Aorta (tissue), 5 donors: ENCODE measurements around the gene ARID1B. TPM values are rescaled to one million over a fixed set of nuclear protein-coding genes. Genes with fewer than 3 reads are reported as not detected.

Source experiments
- ATAC-seq: fragments of 200-7000 bp; cut with Tn5 transposase; one replicate; pipeline ENCODE4 v1.9.1; 2022; ENCODE audit warnings: moderate library complexity; ENCODE audit not compliant: low FRiP score
- DNase-seq, 2 donors: peaks; one replicate each; pipeline ENCODE4 v3.0.0-alpha.2; 2020
- H3K27ac ChIP-seq, 2 donors: one replicate each; pipeline ENCODE4 v1.5.1; 2013; ENCODE audit warnings: low read length in 2 of 2, mild to moderate bottlenecking in 2 of 2, moderate library complexity in 2 of 2, control low read depth in 1 of 2, inconsistent platforms in 1 of 2, low read depth in 1 of 2
- H3K27me3 ChIP-seq, 2 donors: one replicate each; pipeline ENCODE4 v1.6.1; 2013; ENCODE audit warnings: control low read depth in 1 of 2, low read length in 1 of 2, mild to moderate bottlenecking in 1 of 2, moderate library complexity in 1 of 2; ENCODE audit not compliant: insufficient read depth in 2 of 2, control insufficient read depth in 1 of 2
- H3K36me3 ChIP-seq, 2 donors: one replicate each; pipeline ENCODE4 v1.6.1; 2013; ENCODE audit warnings: control low read depth in 1 of 2, low read length in 1 of 2, mild to moderate bottlenecking in 1 of 2; ENCODE audit not compliant: insufficient read depth in 2 of 2, control insufficient read depth in 1 of 2
- H3K4me1 ChIP-seq, 2 donors: one replicate each; pipeline ENCODE4 v1.6.1; 2013; ENCODE audit warnings: low read length in 2 of 2, control low read depth in 1 of 2, mild to moderate bottlenecking in 1 of 2, moderate library complexity in 1 of 2; ENCODE audit not compliant: insufficient read depth in 2 of 2, control insufficient read depth in 1 of 2
- H3K4me3 ChIP-seq, 2 donors: one replicate each; pipeline ENCODE4 v1.5.1; 2013; ENCODE audit warnings: low read length in 2 of 2, control low read depth in 1 of 2, mild to moderate bottlenecking in 1 of 2
- H3K9me3 ChIP-seq: one replicate; pipeline ENCODE4 v1.6.1; 2013; ENCODE audit warnings: mild to moderate bottlenecking, low read length; ENCODE audit not compliant: control insufficient read depth
- WGBS, 2 donors: extraction: QIAGEN DNeasy Blood & Tissue Kit; methylation state at CpG; one replicate each; pipeline ENCODE4 v1.1.7; 2013; 5-methylcytosine and 5-hydroxymethylcytosine counted together
- intact Hi-C, 2 donors: fragments of 100-400 bp; cut with DNase I; formaldehyde crosslinking; loops; one replicate each; pipeline versions ENCODE4 v1.14.2 to v1.15.0; 2022
- polyA plus RNA-seq, 2 donors: library from polyadenylated mRNA; stranded (reverse); fragments of 200-250 nt; gene quantifications; one replicate each; pipeline ENCODE4 v1.2.3, GENCODE V29; 2013
- total RNA-seq, 2 donors: library from RNA; stranded (reverse); fragmentation: NEBNext Ultra II Directional; extraction: Animal tissue kit (Norgen Biotek cat#: 25700); gene quantifications; one replicate each; pipeline ENCODE4 v1.2.1, GENCODE V29; 2021
- donor health status: healthy with polysubstance abuse.
- donor health status: Bipolar disorder and iron deficiency.
- donor health status: DM: no; HTN: no; CAD: no.
- donor health status: DM: no; HTN: no; CAD: no.
- donor health status: DM: yes; HTN: yes; CAD: no.

The ARID1B gene
- total and polyA plus RNA-seq, 4 donors = 6.5 to 143 (median 54.5) TPM

GRCh38 chr6:156786652-156787051, 9.5 kb downstream of the ARID1B start:
- H3K27me3 ChIP-seq = no peaks in the 10 kb centered on the region
- ATAC-seq (no peak), DNase-seq (no peak)
- peaks cover 3 to 11% of the 10 kb centered on the region in 2 donors for H3K4me1 ChIP-seq
- H3K36me3 ChIP-seq = no peaks in the 10 kb centered on the region
- H3K4me3 ChIP-seq = no peak overlapping the region
- 83 to 87% methylated on average over 4 of the region's 4 CpGs for WGBS, 2 donors
- H3K27ac ChIP-seq = no peak overlapping the region
- intact Hi-C loops = loop anchor here (10.0 kb wide), 2 partner anchors 158 to 398 kb away; no protein-coding TSS in a partner anchor
- no peaks in the 10 kb centered on the region for H3K9me3 ChIP-seq

GRCh38 chr6:156787569-156788492, 10.7 kb downstream of the ARID1B start:
- intact Hi-C loops = loop anchor here (10.0 kb wide), 2 partner anchors 157 to 397 kb away; no protein-coding TSS in a partner anchor
- no peaks in the 10 kb centered on the region for H3K9me3 ChIP-seq
- H3K4me1 ChIP-seq = peaks cover 3 to 11% of the 10 kb centered on the region in 2 donors
- no peaks in the 10 kb centered on the region for H3K36me3 ChIP-seq
- WGBS, 2 donors = 86 to 89% methylated on average over 5 of the region's 5 CpGs
- DNase-seq (no peak), ATAC-seq (no peak)
- H3K4me3 ChIP-seq = no peak overlapping the region
- no peaks in the 10 kb centered on the region for H3K27me3 ChIP-seq
- no peak overlapping the region for H3K27ac ChIP-seq

GRCh38 chr6:156789081-156789943, 12.1 kb downstream of the ARID1B start:
- 65 to 67% methylated on average over 7 of the region's 7 CpGs for WGBS, 2 donors
- Histone ChIP-seq H3K4me1 (peaks cover 3 to 11% of the 10 kb centered on the region in 2 donors), H3K9me3 (no peaks in the 10 kb centered on the region), H3K27ac (no peak overlapping the region), H3K4me3 (no peak overlapping the region), H3K27me3 (no peaks in the 10 kb centered on the region), H3K36me3 (no peaks in the 10 kb centered on the region)
- no peak for DNase-seq
- no peak for ATAC-seq
- intact Hi-C loops = loop anchor here (10.0 kb wide), 2 partner anchors 155 to 395 kb away; no protein-coding TSS in a partner anchor

GRCh38 chr6:156790711-156791319, 13.6 kb downstream of the ARID1B start:
- H3K36me3 ChIP-seq = no peaks in the 10 kb centered on the region
- no peak for ATAC-seq
- intact Hi-C loops = no loop called here
- H3K4me3 ChIP-seq = no peak overlapping the region
- no peak for DNase-seq
- H3K27me3 ChIP-seq = no peaks in the 10 kb centered on the region
- no peak overlapping the region for H3K27ac ChIP-seq
- H3K4me1 ChIP-seq = peaks cover 3 to 11% of the 10 kb centered on the region in 2 donors
- no peaks in the 10 kb centered on the region for H3K9me3 ChIP-seq
- 97% methylated on average over 3 of the region's 3 CpGs for WGBS, 2 donors

GRCh38 chr6:156791320-156791850, 14.2 kb downstream of the ARID1B start:
- no peak overlapping the region for H3K27ac ChIP-seq
- ATAC-seq (no peak), DNase-seq (no peak)
- WGBS, 2 donors = 15 to 20% methylated on average over 10 of the region's 10 CpGs
- H3K27me3 ChIP-seq = no peaks in the 10 kb centered on the region
- no peak overlapping the region for H3K4me3 ChIP-seq
- intact Hi-C loops = no loop called here
- peaks cover 3 to 8% of the 10 kb centered on the region in 2 donors for H3K4me1 ChIP-seq
- H3K9me3 ChIP-seq = no peaks in the 10 kb centered on the region
- H3K36me3 ChIP-seq = no peaks in the 10 kb centered on the region

GRCh38 chr6:156793200-156793599, 16.0 kb downstream of the ARID1B start:
- Histone ChIP-seq H3K27ac (no peak overlapping the region), H3K4me1 (peaks cover 0 to 8% of the 10 kb centered on the region in 2 donors), H3K4me3 (no peak overlapping the region), H3K36me3 (no peaks in the 10 kb centered on the region), H3K27me3 (no peaks in the 10 kb centered on the region), H3K9me3 (no peaks in the 10 kb centered on the region)
- intact Hi-C loops = no loop called here
- 89 to 90% methylated on average over 6 of the region's 6 CpGs for WGBS, 2 donors
- ATAC-seq = no peak
- no peak for DNase-seq

GRCh38 chr6:156794546-156795354, 17.6 kb downstream of the ARID1B start:
- Histone ChIP-seq H3K36me3 (no peaks in the 10 kb centered on the region), H3K27ac (no peak overlapping the region), H3K4me1 (peaks cover 1 to 8% of the 10 kb centered on the region in 2 donors), H3K27me3 (no peaks in the 10 kb centered on the region), H3K9me3 (no peaks in the 10 kb centered on the region), H3K4me3 (no peak overlapping the region)
- intact Hi-C loops = no loop called here
- ATAC-seq = no peak
- DNase-seq = no peak
- WGBS, 2 donors = 63 to 68% methylated on average over 14 of the region's 14 CpGs
